22Rv1 (cell line): ENCODE measurements around the gene RIPK1.

Experiments used
- H3K27ac ChIP-seq: fragments of 450-650 bp; 2 replicates; pipeline ENCODE4 v1.5.1; 2017
- CTCF ChIP-seq: fragments of 450-650 bp; IDR thresholded peaks from 2 replicates; pipeline ENCODE4 v1.5.1; 2017; ENCODE audit warnings: mild to moderate bottlenecking
- ZFX ChIP-seq: fragments of 450-650 bp; IDR thresholded peaks from 2 replicates; pipeline ENCODE4 v1.6.1; 2017; ENCODE audit warnings: antibody characterized with exemption, borderline replicate concordance

Gene RIPK1

GRCh38 chr6:3079682-3080081, 11.4 kb downstream of the RIPK1 start:
- H3K27ac ChIP-seq: no peak overlapping the region
- no peak for TF ChIP-seq ZFX
- TF ChIP-seq CTCF: no peak

- H3K27ac ChIP-seq: no peak overlapping the region
- no peak for TF ChIP-seq ZFX
- TF ChIP-seq CTCF: no peak
These were observed 13.7 kb downstream of the RIPK1 start for GRCh38 chr6:3081960-3082359.

- no peak overlapping the region for H3K27ac ChIP-seq
- TF ChIP-seq CTCF (no peak), ZFX (no peak)
These were observed 16.8 kb downstream of the RIPK1 start for GRCh38 chr6:3085074-3085473.

GRCh38 chr6:3086282-3086946, 18.1 kb downstream of the RIPK1 start:
- no peak overlapping the region for H3K27ac ChIP-seq
- TF ChIP-seq CTCF: no peak
- TF ChIP-seq ZFX: no peak

GRCh38 chr6:3088446-3088845, 20.2 kb downstream of the RIPK1 start:
- H3K27ac ChIP-seq: no peak overlapping the region
- TF ChIP-seq CTCF (no peak), ZFX (no peak)

GRCh38 chr6:3088968-3089367, 20.7 kb downstream of the RIPK1 start:
- H3K27ac ChIP-seq: no peak overlapping the region
- TF ChIP-seq CTCF (no peak), ZFX (no peak)

- no peak for TF ChIP-seq CTCF
- no peak for TF ChIP-seq ZFX
- no peak overlapping the region for H3K27ac ChIP-seq
These were observed 21.7 kb downstream of the RIPK1 start for GRCh38 chr6:3090013-3090412.
